AG09309 (cell line): Measurements from ENCODE around the gene CAMP.
A peak's percentile ranks its signal among the peaks of the same experiment; 100 is the strongest.
"Not testable (repeated sequence)": the region's sequence is repeated elsewhere in the genome, so short reads cannot be mapped to it uniquely, and the experiment has no call there.

Experiments
- DNase-seq: peaks from one replicate; pipeline ENCODE4 v3.0.0-alpha.2; 2010; ENCODE audit warnings: low read depth
- H3K4me3 ChIP-seq: 2 replicates; pipeline ENCODE4 v1.5.1; 2011; ENCODE audit warnings: mild to moderate bottlenecking, low read depth, low read length, moderate library complexity; ENCODE audit not compliant: control insufficient read depth
- CTCF ChIP-seq: IDR thresholded peaks from 2 replicates; pipeline ENCODE4 v1.5.1; 2011; ENCODE audit warnings: mild to moderate bottlenecking, low read depth, low read length, inconsistent platforms; ENCODE audit not compliant: insufficient read depth, control insufficient read depth; ENCODE audit errors: missing control alignments

CAMP gene

GRCh38 chr3:48194446-48195071, 28.7 kb upstream of the CAMP start:
- no peak for DNase-seq
- peak; percentile 86 for TF ChIP-seq CTCF
- H3K4me3 ChIP-seq: no peak overlapping the region

GRCh38 chr3:48196611-48197010, 26.7 kb upstream of the CAMP start:
- TF ChIP-seq CTCF: no peak
- DNase-seq: no peak
- no peak overlapping the region for H3K4me3 ChIP-seq

- DNase-seq: no peak
- TF ChIP-seq CTCF: no peak
- no peak overlapping the region for H3K4me3 ChIP-seq
Measured at GRCh38 chr3:48199117-48199516, 24.2 kb upstream of the CAMP start.

- TF ChIP-seq CTCF: no peak
- no peak for DNase-seq
Measured at GRCh38 chr3:48202632-48203031, 20.7 kb upstream of the CAMP start.

GRCh38 chr3:48208076-48208475, 15.2 kb upstream of the CAMP start:
- no peak for TF ChIP-seq CTCF
- no peak for DNase-seq
- H3K4me3 ChIP-seq: no peak overlapping the region

More at GRCh38 chr3:48202632-48203031, 20.7 kb upstream of the CAMP start:
- no peak overlapping the region for H3K4me3 ChIP-seq

GRCh38 chr3:48209445-48209844, 13.8 kb upstream of the CAMP start:
- no peak for TF ChIP-seq CTCF
- DNase-seq: no peak
- no peak overlapping the region for H3K4me3 ChIP-seq

GRCh38 chr3:48210534-48210933, 12.8 kb upstream of the CAMP start:
- DNase-seq, H3K4me3 ChIP-seq: not testable (repeated sequence)

- not testable (repeated sequence) for H3K4me3 ChIP-seq
Measured at GRCh38 chr3:48211776-48212175, 11.5 kb upstream of the CAMP start.

More at GRCh38 chr3:48211776-48212175, 11.5 kb upstream of the CAMP start:
- not testable (repeated sequence) for DNase-seq
